Gastroesophageal sphincter (tissue), 4 donors: ENCODE data around the gene EFNA4. TPM values are rescaled to one million over a fixed set of nuclear protein-coding genes. Genes with fewer than 3 reads are reported as not detected.

ENCODE experiments used
- ATAC-seq: fragments of 150-250 bp; one replicate; pipeline ENCODE4 v1.9.1; 2016; ENCODE audit warnings: mild to moderate bottlenecking, moderate library complexity
- H3K27ac ChIP-seq, 4 donors: fragments of 200-600 bp; sonication (generic) in 3 of 4; 1 replicate in 3 of 4; 2 replicates in 1 of 4; pipeline ENCODE4 v1.5.1; 2016 to 2019
- H3K27me3 ChIP-seq: fragments of 200-600 bp; sonication (generic); one replicate; pipeline ENCODE4 v1.5.1; 2019
- H3K36me3 ChIP-seq, 2 donors: fragments of 200-600 bp; sonication (generic); one replicate each; pipeline ENCODE4 v1.5.1; 2019; ENCODE audit warnings: control low read depth in 1 of 2
- H3K4me1 ChIP-seq, 3 donors: fragments of 200-600 bp; sonication (generic); 1 replicate in 2 of 3; 2 replicates in 1 of 3; pipeline ENCODE4 v1.5.1; 2016 to 2019; ENCODE audit warnings: control low read depth in 2 of 3
- H3K4me3 ChIP-seq, 2 donors: fragments of 200-600 bp; sonication (generic); one replicate each; pipeline ENCODE4 v1.5.1; 2019; ENCODE audit warnings: mild to moderate bottlenecking in 1 of 2, moderate library complexity in 1 of 2
- H3K9me3 ChIP-seq, 3 donors: fragments of 200-600 bp; sonication (generic); one replicate each; pipeline ENCODE4 v1.5.1; 2017 to 2019; ENCODE audit warnings: control low read depth in 2 of 3
- CTCF ChIP-seq, 4 experiments: fragments of 200-600 bp in 2 of 4; fragments of 450-650 bp in 2 of 4; sonication (generic) in 1 of 4; IDR thresholded peaks; one replicate each; pipeline ENCODE4 v1.5.1; 2017 to 2019; ENCODE audit warnings: antibody characterized with exemption in 4 of 4, mild to moderate bottlenecking in 2 of 4, moderate library complexity in 2 of 4
- EP300 ChIP-seq: sonication (generic); formaldehyde crosslinking; IDR thresholded peaks from one replicate; pipeline ENCODE4 v1.6.1; 2017; ENCODE audit warnings: antibody characterized with exemption, mild to moderate bottlenecking
- POLR2A ChIP-seq, 2 donors: fragments of 450-650 bp; IDR thresholded peaks; one replicate each; pipeline ENCODE4 v1.6.1; 2017; ENCODE audit warnings: antibody characterized with exemption in 2 of 2, mild to moderate bottlenecking in 2 of 2, moderate library complexity in 1 of 2
- POLR2AphosphoS5 ChIP-seq: sonication (generic); formaldehyde crosslinking; IDR thresholded peaks from one replicate; pipeline ENCODE4 v1.6.1; 2017; ENCODE audit warnings: antibody characterized with exemption
- WGBS, 2 donors: methylation state at CpG; one replicate each; pipeline ENCODE4 v1.1.5; 2018; ENCODE audit warnings: low coverage in 1 of 2; 5-methylcytosine and 5-hydroxymethylcytosine counted together
- total RNA-seq, 4 donors: library from RNA; depleted of rRNA; stranded (reverse); fragments of >200 nt; gene quantifications; one replicate each; pipeline ENCODE4 v1.1.0, GENCODE V29; 2016

Gene EFNA4
- total RNA-seq, 4 donors from 2014 or later: 0.81 to 5.8 (median 2.3) TPM

GRCh38 chr1:155083052-155083541, 19.6 kb downstream of the EFNA4 start:
- Histone ChIP-seq H3K36me3 (no peaks in the 10 kb centered on the region), H3K27me3 (peaks cover 60% of the 10 kb centered on the region), H3K27ac (no peak overlapping the region), H3K4me1 (peaks cover 11 to 80% (median 60%) of the 10 kb centered on the region in 3 donors), H3K4me3 (no peak overlapping the region), H3K9me3 (no peaks in the 10 kb centered on the region)
- WGBS, 2 donors: 40% methylated on average over 1 of the region's 6 CpGs; no CpG with 5 or more reads in 1 of the 2 donors
- ATAC-seq: no peak
- TF ChIP-seq EP300: no peak
- no peak for TF ChIP-seq POLR2A (IDR thresholded peaks at IDR 0.05)
- TF ChIP-seq CTCF (IDR thresholded peaks at IDR 0.05): no peak
- no peak for TF ChIP-seq POLR2AphosphoS5

- no peak for ATAC-seq
Measured at GRCh38 chr1:155083865-155084721, 20.6 kb downstream of the EFNA4 start.

GRCh38 chr1:155084722-155085503, 21.4 kb downstream of the EFNA4 start:
- peak; percentile 89 for ATAC-seq
- H3K9me3 ChIP-seq: no peaks in the 10 kb centered on the region
- peak overlapping the region; percentile 60 to 91 (median 90) for H3K27ac ChIP-seq
- H3K36me3 ChIP-seq: no peaks in the 10 kb centered on the region
- H3K4me3 ChIP-seq: peak overlapping the region; percentile 43 to 68
- H3K27me3 ChIP-seq: peaks cover 46% of the 10 kb centered on the region
- WGBS, 2 donors: 0% methylated on average over 4 of the region's 67 CpGs; no CpG with 5 or more reads in 1 of the 2 donors
- peaks cover 11 to 62% (median 45%) of the 10 kb centered on the region in 3 donors for H3K4me1 ChIP-seq
- TF ChIP-seq POLR2A (IDR thresholded peaks at IDR 0.05): no peak
- TF ChIP-seq EP300: no peak
- peak; percentile 53 for TF ChIP-seq POLR2AphosphoS5
- peak in 3 of 4 experiments; percentile 96 to 99 (median 98) for TF ChIP-seq CTCF (IDR thresholded peaks at IDR 0.05)

More at GRCh38 chr1:155083865-155084721, 20.6 kb downstream of the EFNA4 start:
- H3K27me3 ChIP-seq: peaks cover 55% of the 10 kb centered on the region
- 28 to 49% methylated on average over 6 to 14 of the region's 21 CpGs for WGBS, 2 donors
- TF ChIP-seq POLR2A (IDR thresholded peaks at IDR 0.05) (no peak), POLR2AphosphoS5 (no peak), CTCF (IDR thresholded peaks at IDR 0.05) (no peak), EP300 (no peak)
- no peaks in the 10 kb centered on the region for H3K36me3 ChIP-seq
- H3K4me1 ChIP-seq: peaks cover 11 to 70% (median 53%) of the 10 kb centered on the region in 3 donors
- H3K4me3 ChIP-seq: peak overlapping the region in 1 of 2 donors; percentile 68
- H3K27ac ChIP-seq: peak overlapping the region in 2 of 4 donors; percentile 90 to 91
- H3K9me3 ChIP-seq: no peaks in the 10 kb centered on the region

- Histone ChIP-seq H3K9me3 (no peaks in the 10 kb centered on the region), H3K36me3 (no peaks in the 10 kb centered on the region), H3K27me3 (peaks cover 39% of the 10 kb centered on the region), H3K27ac (peak overlapping the region; percentile 60 to 91 (median 90)), H3K4me3 (peak overlapping the region; percentile 43 to 68), H3K4me1 (peaks cover 5 to 55% (median 38%) of the 10 kb centered on the region in 3 donors)
- TF ChIP-seq POLR2A (IDR thresholded peaks at IDR 0.05): no peak
- no peak for TF ChIP-seq POLR2AphosphoS5
- TF ChIP-seq EP300: no peak
- TF ChIP-seq CTCF (IDR thresholded peaks at IDR 0.05): no peak
- ATAC-seq: peak; percentile 31
- 2% methylated on average over 10 of the region's 32 CpGs; no CpG with 5 or more reads in 1 of the 2 donors for WGBS, 2 donors
Measured at GRCh38 chr1:155085504-155086127, 22.1 kb downstream of the EFNA4 start.
